Activated CD8-positive, alpha-beta T cell treated with anti-CD3 and anti-CD28 coated beads for 36 hours (primary cell): ENCODE data around the gene CDK11B. TPM values are rescaled to one million over a fixed set of nuclear protein-coding genes. Genes with fewer than 3 reads are reported as not detected.

Experiments used
- ATAC-seq: fragments of 200-7000 bp; cut with Tn5 transposase; one replicate; pipeline ENCODE4 v1.10.0; 2021; ENCODE audit warnings: mild to moderate bottlenecking, moderate library complexity
- CTCF ChIA-PET: fragments of 350-600 bp; sonication (Branson Sonifier 250); formaldehyde crosslinking; loops from one replicate; lab custom pipeline; 2021; ENCODE audit warnings: antibody characterized with exemption; lab: Charles Lee
- POLR2A ChIA-PET: fragments of 350-600 bp; sonication (Branson Sonifier 250); formaldehyde crosslinking; loops from one replicate; lab custom pipeline; 2021; ENCODE audit warnings: antibody characterized with exemption; lab: Charles Lee
- DNase-seq: peaks from one replicate; pipeline ENCODE4 v3.0.0-alpha.2; 2020
- H3K27ac Mint-ChIP-seq: one replicate; pipeline ENCODE4 v1.8.0; 2021; ENCODE audit warnings: mild to moderate bottlenecking, mixed read lengths
- H3K27me3 Mint-ChIP-seq: one replicate; pipeline ENCODE4 v1.8.0; 2021; ENCODE audit warnings: mixed read lengths
- H3K36me3 Mint-ChIP-seq: one replicate; pipeline ENCODE4 v1.8.0; 2021; ENCODE audit warnings: low read depth, mixed read lengths
- H3K4me1 Mint-ChIP-seq: one replicate; pipeline ENCODE4 v1.8.0; 2021; ENCODE audit warnings: low read depth, mixed read lengths
- H3K4me3 Mint-ChIP-seq: one replicate; pipeline ENCODE4 v1.8.0; 2021; ENCODE audit warnings: mild to moderate bottlenecking, moderate library complexity, mixed read lengths
- H3K9me3 Mint-ChIP-seq: one replicate; pipeline ENCODE4 v1.8.0; 2021; ENCODE audit warnings: mixed read lengths
- intact Hi-C: fragments of 100-400 bp; cut with micrococcal nuclease; formaldehyde crosslinking; loops from one replicate; pipeline ENCODE4 v1.10.0; 2022
- total RNA-seq, 2 experiments: library from RNA; stranded (reverse); gene quantifications; one replicate each; pipeline ENCODE4 v1.2.3, GENCODE V29; 2021
- TF ChIP-seq, protein P1 (sequence below): fragments of 200-600 bp; IDR thresholded peaks from one replicate; pipeline ENCODE4 v1.8.0; 2022; ENCODE audit warnings: antibody characterized with exemption, mild to moderate bottlenecking

The CDK11B gene
- total RNA-seq, 2 experiments from 2014 or later = 29.4 to 32.0 TPM

GRCh38 chr1:1623181-1623630 is 35.6 kb downstream of the CDK11B start:
- ATAC-seq = no peak
- TF ChIP-seq, protein P1, sequence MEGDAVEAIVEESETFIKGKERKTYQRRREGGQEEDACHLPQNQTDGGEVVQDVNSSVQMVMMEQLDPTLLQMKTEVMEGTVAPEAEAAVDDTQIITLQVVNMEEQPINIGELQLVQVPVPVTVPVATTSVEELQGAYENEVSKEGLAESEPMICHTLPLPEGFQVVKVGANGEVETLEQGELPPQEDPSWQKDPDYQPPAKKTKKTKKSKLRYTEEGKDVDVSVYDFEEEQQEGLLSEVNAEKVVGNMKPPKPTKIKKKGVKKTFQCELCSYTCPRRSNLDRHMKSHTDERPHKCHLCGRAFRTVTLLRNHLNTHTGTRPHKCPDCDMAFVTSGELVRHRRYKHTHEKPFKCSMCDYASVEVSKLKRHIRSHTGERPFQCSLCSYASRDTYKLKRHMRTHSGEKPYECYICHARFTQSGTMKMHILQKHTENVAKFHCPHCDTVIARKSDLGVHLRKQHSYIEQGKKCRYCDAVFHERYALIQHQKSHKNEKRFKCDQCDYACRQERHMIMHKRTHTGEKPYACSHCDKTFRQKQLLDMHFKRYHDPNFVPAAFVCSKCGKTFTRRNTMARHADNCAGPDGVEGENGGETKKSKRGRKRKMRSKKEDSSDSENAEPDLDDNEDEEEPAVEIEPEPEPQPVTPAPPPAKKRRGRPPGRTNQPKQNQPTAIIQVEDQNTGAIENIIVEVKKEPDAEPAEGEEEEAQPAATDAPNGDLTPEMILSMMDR = no peak
- H3K4me3 Mint-ChIP-seq = no peak overlapping the region
- peaks cover 5% of the 10 kb centered on the region for H3K4me1 Mint-ChIP-seq
- peak; percentile 0 for DNase-seq
- no peak overlapping the region for H3K27ac Mint-ChIP-seq
- no peaks in the 10 kb centered on the region for H3K9me3 Mint-ChIP-seq
- H3K36me3 Mint-ChIP-seq = no peaks in the 10 kb centered on the region
- ChIA-PET CTCF (no interaction called here), POLR2A (interaction anchor here (1.1 kb wide), 1 partner anchor 237 kb away, joined by 3 read pairs; no protein-coding TSS in a partner anchor)
- no peaks in the 10 kb centered on the region for H3K27me3 Mint-ChIP-seq
- intact Hi-C loops = no loop called here

DNA sequence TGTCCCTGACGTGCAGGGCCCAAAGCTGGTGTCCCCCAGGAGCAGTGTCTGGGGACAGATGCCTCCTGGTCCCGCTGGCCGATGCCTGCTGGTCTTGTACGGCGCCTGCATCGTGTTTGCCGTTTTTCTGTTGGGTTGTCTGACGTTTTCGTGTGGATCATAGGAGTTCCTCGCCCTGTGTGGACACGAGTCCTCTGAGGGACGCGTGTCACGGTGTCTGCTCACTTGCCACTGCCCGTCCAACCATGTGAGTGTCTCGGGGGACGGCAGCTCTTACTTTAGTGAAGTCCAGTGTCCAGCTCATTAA is 36.1 kb downstream of the CDK11B start:
- DNase-seq (no peak), ATAC-seq (no peak)
- POLR2A ChIA-PET = no interaction called here
- no peak overlapping the region for H3K27ac Mint-ChIP-seq
- no peaks in the 10 kb centered on the region for H3K36me3 Mint-ChIP-seq
- H3K9me3 Mint-ChIP-seq = no peaks in the 10 kb centered on the region
- H3K4me1 Mint-ChIP-seq = peaks cover 5% of the 10 kb centered on the region
- H3K4me3 Mint-ChIP-seq = no peak overlapping the region
- TF ChIP-seq, protein P1 = no peak
- CTCF ChIA-PET = no interaction called here
- no peaks in the 10 kb centered on the region for H3K27me3 Mint-ChIP-seq
- intact Hi-C loops = no loop called here

DNA sequence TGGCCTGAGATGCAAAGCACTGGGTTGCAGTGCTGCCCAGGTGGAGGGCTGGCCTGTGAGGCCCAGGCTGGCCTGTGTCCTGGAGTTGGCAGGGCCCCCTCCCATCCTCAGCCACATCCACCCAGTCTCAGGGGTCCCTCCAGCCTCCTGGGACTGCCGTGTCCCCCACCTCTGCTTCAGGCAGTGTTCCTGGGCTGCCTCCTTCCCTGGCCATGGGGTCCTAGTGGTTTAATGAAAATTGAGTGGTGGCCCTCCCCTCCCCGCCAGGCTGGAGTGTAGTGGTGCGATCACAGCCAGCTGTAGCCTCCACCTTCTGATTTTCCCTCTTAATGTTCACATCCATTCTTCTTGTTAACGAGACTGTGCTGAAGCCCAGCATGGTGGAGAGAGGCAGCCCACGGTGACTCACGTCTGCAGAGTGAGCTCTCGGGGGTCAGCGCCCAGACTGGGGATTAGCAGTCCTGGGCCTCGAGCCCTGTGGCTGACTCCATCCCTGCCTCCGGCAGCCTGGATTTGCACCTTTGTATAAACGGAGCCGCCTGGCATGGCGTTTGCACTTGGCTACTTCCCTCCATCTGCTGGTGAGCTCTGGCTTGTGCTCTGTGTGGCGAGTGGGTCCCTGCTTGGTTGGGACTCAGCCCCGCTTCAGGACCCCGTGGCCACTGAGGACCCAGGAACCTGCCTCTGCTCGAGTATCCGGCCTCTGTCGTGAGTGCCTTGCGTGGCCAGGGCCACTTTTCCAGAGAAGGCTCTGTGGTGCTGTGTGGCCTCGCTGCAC is 36.6 kb downstream of the CDK11B start:
- Mint-ChIP-seq H3K4me3 (no peak overlapping the region), H3K27ac (no peak overlapping the region), H3K27me3 (no peaks in the 10 kb centered on the region), H3K4me1 (peaks cover 5% of the 10 kb centered on the region), H3K36me3 (no peaks in the 10 kb centered on the region), H3K9me3 (no peaks in the 10 kb centered on the region)
- CTCF ChIA-PET = no interaction called here
- POLR2A ChIA-PET = no interaction called here
- TF ChIP-seq, protein P1 = no peak
- no peak for ATAC-seq
- intact Hi-C loops = no loop called here
- DNase-seq = peak; percentile 3

- Mint-ChIP-seq H3K27me3 (no peaks in the 10 kb centered on the region), H3K36me3 (no peaks in the 10 kb centered on the region), H3K4me1 (peaks cover 5% of the 10 kb centered on the region), H3K9me3 (no peaks in the 10 kb centered on the region), H3K27ac (no peak overlapping the region), H3K4me3 (no peak overlapping the region)
- ATAC-seq (no peak), DNase-seq (peak; percentile 2)
- TF ChIP-seq, protein P1 = no peak
- CTCF ChIA-PET = interaction anchor here (1.4 kb wide), 1 partner anchor 57 kb away, joined by 4 read pairs; no protein-coding TSS in a partner anchor
- intact Hi-C loops = no loop called here
- POLR2A ChIA-PET = interaction anchor here (0.6 to 8.4 kb wide), 2 partner anchors 9 to 783 kb away, joined by 3 to 46 read pairs; partner anchors contain the start of gene MMP23B
Observed at GRCh38 chr1:1621173-1622009, 37.4 kb downstream of the CDK11B start.
